ENCODE data around the gene GBP3. TPM values are rescaled to one million over a fixed set of nuclear protein-coding genes. Genes with fewer than 3 reads are reported as not detected.

GBP3 gene
- total and polyA plus RNA-seq, 2 of the 8 experiments (the other 6 are each of a cell fraction or from before 2014, with no cell fraction given) = not detected

GRCh38 chr1:88982055-88982454 lies 40.6 kb downstream of the GBP3 start:
- Histone ChIP-seq H3K79me1 (ENCODE audit: low read depth, low read length) (peaks cover 3% of the 10 kb centered on the region; the same call in 1 of the 2 replicates), H3K4me1 (replicated peaks in 1 of 4; ENCODE audit: control insufficient read depth in 3 of 4, insufficient read depth in 4 of 4, low read length in 3 of 4) (peaks cover 0 to 3% (median 0%) of the 10 kb centered on the region in 4 experiments; a peak in 1 of 7 replicates), H4K91ac (replicated peaks; ENCODE audit: insufficient read length, low read length) (no peak overlapping the region), H2BK20ac (ENCODE audit: low read length) (no peak overlapping the region), H3K9ac (replicated peaks in 1 of 4; ENCODE audit: extremely low read depth in 1 of 4, low read depth in 3 of 4, low read length in 3 of 4) (no peak overlapping the region), H2AK5ac (ENCODE audit: low read depth, low read length) (no peak overlapping the region), H3K23ac (ENCODE audit: insufficient read length) (no peak overlapping the region), H4K8ac (ENCODE audit: extremely low read depth, insufficient read depth, low read length) (no peak overlapping the region), H4K20me1 (replicated peaks in 1 of 2; ENCODE audit: control insufficient read depth in 1 of 2, insufficient read depth in 2 of 2, low read length in 2 of 2) (peaks cover 6% of the 10 kb centered on the region in 2 experiments), H3K18ac (ENCODE audit: extremely low read depth, low read length) (no peak overlapping the region), H3K4me2 (ENCODE audit: insufficient read depth in 1 of 2, low read depth in 2 of 2, low read length in 2 of 2) (no peak overlapping the region), H3K14ac (ENCODE audit: insufficient read length) (no peak overlapping the region), H2BK15ac (ENCODE audit: low read length) (no peak overlapping the region), H3K4me3 (ENCODE audit: extremely low read depth in 1 of 4, insufficient read depth in 2 of 4, low read depth in 3 of 4, low read length in 4 of 4) (no peak overlapping the region), H3K79me2 (ENCODE audit: control insufficient read depth in 1 of 2, insufficient read depth in 2 of 2, low read length in 2 of 2) (peaks cover 0 to 75% of the 10 kb centered on the region in 2 experiments; a peak in 3 of 4 replicates), H3K27me3 (replicated peaks in 1 of 4; ENCODE audit: control insufficient read depth in 3 of 4, extremely low read depth in 1 of 4, insufficient read depth in 3 of 4, low read length in 3 of 4) (no peaks in the 10 kb centered on the region), H4K5ac (ENCODE audit: insufficient read length, low read depth, low read length) (no peak overlapping the region), H3K27ac (ENCODE audit: low read depth, low read length) (no peak overlapping the region), H3K56ac (replicated peaks; ENCODE audit: insufficient read length, low read depth, low read length) (no peak overlapping the region), H3K4ac (replicated peaks; ENCODE audit: insufficient read length, low read depth, low read length) (no peak overlapping the region), H2BK12ac (ENCODE audit: low read depth, low read length) (no peak overlapping the region), H3K36me3 (ENCODE audit: control insufficient read depth in 2 of 4, insufficient read depth in 4 of 4, low read length in 3 of 4) (peaks cover 0 to 26% (median 6%) of the 10 kb centered on the region in 4 experiments; a peak in 5 of 8 replicates), H3K23me2 (ENCODE audit: low read depth, low read length) (no peaks in the 10 kb centered on the region), H2AFZ (ENCODE audit: low read length) (no peak overlapping the region), H2BK5ac (ENCODE audit: low read depth, low read length) (no peak overlapping the region), H3K9me3 (ENCODE audit: insufficient read depth in 2 of 2, low read depth in 1 of 2, low read length in 1 of 2) (no peaks in the 10 kb centered on the region), H2BK120ac (replicated peaks; ENCODE audit: low read depth, low read length) (no peak overlapping the region)
- TF ChIP-seq SIN3A (conservative IDR thresholded peaks at IDR 0.05 in 1 of 2, IDR thresholded peaks at IDR 0.05 in 1 of 2; ENCODE audit: low read depth in 1 of 2, low read length in 2 of 2) = no peak
- TF ChIP-seq ATF2 (IDR thresholded peaks at IDR 0.05; ENCODE audit: low read length) = no peak
- TF ChIP-seq USF2 (IDR thresholded peaks at IDR 0.05; ENCODE audit: low read length) = no peak
- no peak for TF ChIP-seq BRCA1 (IDR thresholded peaks at IDR 0.05; ENCODE audit: low read depth, low read length)
- no peak for TF ChIP-seq SP1 (IDR thresholded peaks at IDR 0.05; ENCODE audit: low read depth, low read length)
- no peak for TF ChIP-seq SRF (IDR thresholded peaks at IDR 0.05; ENCODE audit: low read depth, low read length)
- no peak for TF ChIP-seq CTBP2 (IDR thresholded peaks at IDR 0.05; ENCODE audit: borderline replicate concordance, insufficient read depth, insufficient read length, low read length)
- TF ChIP-seq RBBP5 (IDR thresholded peaks at IDR 0.05; ENCODE audit: borderline replicate concordance, low read depth, low read length) = no peak
- TF ChIP-seq POU5F1 (IDR thresholded peaks at IDR 0.05; ENCODE audit: low read depth, low read length) = no peak
- TF ChIP-seq TAF1 (IDR thresholded peaks at IDR 0.05; ENCODE audit: low read depth, low read length) = no peak
- POLR2A ChIA-PET (ENCODE audit: partially characterized antibody) = no interaction called here
- DNase-seq (ENCODE audit: low read depth in 1 of 2, low spot score in 2 of 2) (no peak), FAIRE-seq (no peak)
- CTCF ChIA-PET (ENCODE audit: partially characterized antibody) = no interaction called here
